ENCODE results near the gene TMEM171. TPM values are rescaled to one million over a fixed set of nuclear protein-coding genes. Genes with fewer than 3 reads are reported as not detected.

Gene TMEM171
- total RNA-seq, 1 experiment from 2014 or later: 5.4 TPM

DNA sequence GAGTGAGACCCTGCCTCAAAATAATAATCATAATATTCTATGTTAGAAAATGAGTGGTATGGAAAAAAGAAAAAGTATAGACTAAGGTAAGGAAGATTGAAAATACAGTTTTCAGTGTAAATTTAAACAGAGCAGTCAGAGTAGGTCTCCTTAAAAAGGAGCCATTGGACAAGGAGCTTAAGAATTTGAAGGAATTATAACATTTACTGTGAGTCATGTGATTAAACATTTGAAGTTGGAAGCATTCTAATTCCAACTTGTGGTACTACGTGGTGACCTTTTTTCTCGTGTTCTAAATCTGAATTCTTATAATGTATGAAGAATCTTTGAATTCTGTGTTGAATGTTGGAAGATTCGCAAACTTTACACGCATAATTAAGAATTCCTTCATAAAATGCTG, 39.3 kb upstream of the TMEM171 start:
- CTCF ChIA-PET: interaction anchor here (1.0 kb wide), 1 partner anchor 135 kb away, joined by 3 read pairs; no protein-coding TSS in a partner anchor
- Histone ChIP-seq H3K4me3 (replicated peaks in 1 of 2; ENCODE audit: low read depth in 1 of 2, low read length in 2 of 2) (no peak overlapping the region), H3K27me3 (ENCODE audit: insufficient read depth, low read length) (no peaks in the 10 kb centered on the region), H3K4me1 (ENCODE audit: control insufficient read depth in 1 of 2, insufficient read depth in 2 of 2, low read length in 2 of 2) (no peaks in the 10 kb centered on the region), H3K79me2 (ENCODE audit: insufficient read depth, low read length) (no peaks in the 10 kb centered on the region), H3K9me2 (ENCODE audit: insufficient read depth) (no peaks in the 10 kb centered on the region), H2AFZ (ENCODE audit: low read depth, low read length, poor library complexity, severe bottlenecking) (no peak overlapping the region), H3K4me2 (ENCODE audit: low read length) (no peak overlapping the region), H3K9ac (ENCODE audit: low read length) (no peak overlapping the region), H3K36me3 (ENCODE audit: control insufficient read depth in 1 of 2, insufficient read depth in 2 of 2, low read length in 2 of 2) (peaks cover 0 to 4% of the 10 kb centered on the region in 2 experiments; a peak in 2 of 4 replicates), H4K20me1 (ENCODE audit: insufficient read depth) (no peaks in the 10 kb centered on the region), H3K9me3 (ENCODE audit: control insufficient read depth in 1 of 2, insufficient read depth in 1 of 2, low read depth in 1 of 2, low read length in 2 of 2) (no peaks in the 10 kb centered on the region), H3K27ac (ENCODE audit: low read depth, low read length) (no peak overlapping the region)
- POLR2A ChIA-PET: interaction anchor here (0.5 kb wide), 1 partner anchor 135 kb away, joined by 5 read pairs; no protein-coding TSS in a partner anchor
- intact Hi-C loops (cut with micrococcal nuclease): loop anchor here (5.0 kb wide), 1 partner anchor 121 kb away; no protein-coding TSS in a partner anchor
- TF ChIP-seq ZNF274 (IDR thresholded peaks at IDR 0.05; ENCODE audit: low read depth, low read length) (no peak), CEBPB (IDR thresholded peaks at IDR 0.05; ENCODE audit: low read depth) (no peak), SIN3A (IDR thresholded peaks at IDR 0.05; ENCODE audit: low read depth) (no peak), JUND (IDR thresholded peaks at IDR 0.05) (no peak), RAD21 (IDR thresholded peaks at IDR 0.05; ENCODE audit: low read depth) (no peak), ZFX (IDR thresholded peaks at IDR 0.05) (no peak), EGR1 (IDR thresholded peaks at IDR 0.05; ENCODE audit: low read depth) (no peak), ELF1 (IDR thresholded peaks at IDR 0.05; ENCODE audit: borderline replicate concordance, low read depth) (no peak), TCF7L2 (IDR thresholded peaks at IDR 0.05; ENCODE audit: borderline replicate concordance, extremely low read depth, insufficient read depth, insufficient read length) (no peak), EZH2phosphoT487 (IDR thresholded peaks at IDR 0.05; ENCODE audit: borderline replicate concordance) (no peak), SP1 (IDR thresholded peaks at IDR 0.05; ENCODE audit: low read depth) (no peak)
- TF ChIP-seq, protein P1, sequence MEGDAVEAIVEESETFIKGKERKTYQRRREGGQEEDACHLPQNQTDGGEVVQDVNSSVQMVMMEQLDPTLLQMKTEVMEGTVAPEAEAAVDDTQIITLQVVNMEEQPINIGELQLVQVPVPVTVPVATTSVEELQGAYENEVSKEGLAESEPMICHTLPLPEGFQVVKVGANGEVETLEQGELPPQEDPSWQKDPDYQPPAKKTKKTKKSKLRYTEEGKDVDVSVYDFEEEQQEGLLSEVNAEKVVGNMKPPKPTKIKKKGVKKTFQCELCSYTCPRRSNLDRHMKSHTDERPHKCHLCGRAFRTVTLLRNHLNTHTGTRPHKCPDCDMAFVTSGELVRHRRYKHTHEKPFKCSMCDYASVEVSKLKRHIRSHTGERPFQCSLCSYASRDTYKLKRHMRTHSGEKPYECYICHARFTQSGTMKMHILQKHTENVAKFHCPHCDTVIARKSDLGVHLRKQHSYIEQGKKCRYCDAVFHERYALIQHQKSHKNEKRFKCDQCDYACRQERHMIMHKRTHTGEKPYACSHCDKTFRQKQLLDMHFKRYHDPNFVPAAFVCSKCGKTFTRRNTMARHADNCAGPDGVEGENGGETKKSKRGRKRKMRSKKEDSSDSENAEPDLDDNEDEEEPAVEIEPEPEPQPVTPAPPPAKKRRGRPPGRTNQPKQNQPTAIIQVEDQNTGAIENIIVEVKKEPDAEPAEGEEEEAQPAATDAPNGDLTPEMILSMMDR (IDR thresholded peaks at IDR 0.05 in 2 of 3, conservative IDR thresholded peaks at IDR 0.05 in 1 of 3; ENCODE audit: borderline replicate concordance in 1 of 3, insufficient read depth in 1 of 3, low read depth in 2 of 3, low read length in 2 of 3): no peak
- TF ChIP-seq, protein P2, sequence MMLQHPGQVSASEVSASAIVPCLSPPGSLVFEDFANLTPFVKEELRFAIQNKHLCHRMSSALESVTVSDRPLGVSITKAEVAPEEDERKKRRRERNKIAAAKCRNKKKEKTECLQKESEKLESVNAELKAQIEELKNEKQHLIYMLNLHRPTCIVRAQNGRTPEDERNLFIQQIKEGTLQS (IDR thresholded peaks at IDR 0.05): no peak
- TF ChIP-seq, protein P3, sequence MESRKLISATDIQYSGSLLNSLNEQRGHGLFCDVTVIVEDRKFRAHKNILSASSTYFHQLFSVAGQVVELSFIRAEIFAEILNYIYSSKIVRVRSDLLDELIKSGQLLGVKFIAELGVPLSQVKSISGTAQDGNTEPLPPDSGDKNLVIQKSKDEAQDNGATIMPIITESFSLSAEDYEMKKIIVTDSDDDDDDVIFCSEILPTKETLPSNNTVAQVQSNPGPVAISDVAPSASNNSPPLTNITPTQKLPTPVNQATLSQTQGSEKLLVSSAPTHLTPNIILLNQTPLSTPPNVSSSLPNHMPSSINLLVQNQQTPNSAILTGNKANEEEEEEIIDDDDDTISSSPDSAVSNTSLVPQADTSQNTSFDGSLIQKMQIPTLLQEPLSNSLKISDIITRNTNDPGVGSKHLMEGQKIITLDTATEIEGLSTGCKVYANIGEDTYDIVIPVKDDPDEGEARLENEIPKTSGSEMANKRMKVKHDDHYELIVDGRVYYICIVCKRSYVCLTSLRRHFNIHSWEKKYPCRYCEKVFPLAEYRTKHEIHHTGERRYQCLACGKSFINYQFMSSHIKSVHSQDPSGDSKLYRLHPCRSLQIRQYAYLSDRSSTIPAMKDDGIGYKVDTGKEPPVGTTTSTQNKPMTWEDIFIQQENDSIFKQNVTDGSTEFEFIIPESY (IDR thresholded peaks at IDR 0.05; ENCODE audit: extremely low read depth, insufficient replicate concordance, low read length): no peak
- TF ChIP-seq, protein P4, sequence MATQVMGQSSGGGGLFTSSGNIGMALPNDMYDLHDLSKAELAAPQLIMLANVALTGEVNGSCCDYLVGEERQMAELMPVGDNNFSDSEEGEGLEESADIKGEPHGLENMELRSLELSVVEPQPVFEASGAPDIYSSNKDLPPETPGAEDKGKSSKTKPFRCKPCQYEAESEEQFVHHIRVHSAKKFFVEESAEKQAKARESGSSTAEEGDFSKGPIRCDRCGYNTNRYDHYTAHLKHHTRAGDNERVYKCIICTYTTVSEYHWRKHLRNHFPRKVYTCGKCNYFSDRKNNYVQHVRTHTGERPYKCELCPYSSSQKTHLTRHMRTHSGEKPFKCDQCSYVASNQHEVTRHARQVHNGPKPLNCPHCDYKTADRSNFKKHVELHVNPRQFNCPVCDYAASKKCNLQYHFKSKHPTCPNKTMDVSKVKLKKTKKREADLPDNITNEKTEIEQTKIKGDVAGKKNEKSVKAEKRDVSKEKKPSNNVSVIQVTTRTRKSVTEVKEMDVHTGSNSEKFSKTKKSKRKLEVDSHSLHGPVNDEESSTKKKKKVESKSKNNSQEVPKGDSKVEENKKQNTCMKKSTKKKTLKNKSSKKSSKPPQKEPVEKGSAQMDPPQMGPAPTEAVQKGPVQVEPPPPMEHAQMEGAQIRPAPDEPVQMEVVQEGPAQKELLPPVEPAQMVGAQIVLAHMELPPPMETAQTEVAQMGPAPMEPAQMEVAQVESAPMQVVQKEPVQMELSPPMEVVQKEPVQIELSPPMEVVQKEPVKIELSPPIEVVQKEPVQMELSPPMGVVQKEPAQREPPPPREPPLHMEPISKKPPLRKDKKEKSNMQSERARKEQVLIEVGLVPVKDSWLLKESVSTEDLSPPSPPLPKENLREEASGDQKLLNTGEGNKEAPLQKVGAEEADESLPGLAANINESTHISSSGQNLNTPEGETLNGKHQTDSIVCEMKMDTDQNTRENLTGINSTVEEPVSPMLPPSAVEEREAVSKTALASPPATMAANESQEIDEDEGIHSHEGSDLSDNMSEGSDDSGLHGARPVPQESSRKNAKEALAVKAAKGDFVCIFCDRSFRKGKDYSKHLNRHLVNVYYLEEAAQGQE (IDR thresholded peaks at IDR 0.05; ENCODE audit: low read depth): no peak
- TF ChIP-seq, protein P5, sequence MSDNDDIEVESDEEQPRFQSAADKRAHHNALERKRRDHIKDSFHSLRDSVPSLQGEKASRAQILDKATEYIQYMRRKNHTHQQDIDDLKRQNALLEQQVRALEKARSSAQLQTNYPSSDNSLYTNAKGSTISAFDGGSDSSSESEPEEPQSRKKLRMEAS (IDR thresholded peaks at IDR 0.05): no peak
- no TSS peak for BruUV-seq (replicated peaks)
- RAD21 ChIA-PET (ENCODE audit: low non-redundant PET in 1 of 2, low total read pairs in 2 of 2, uncharacterized antibody in 2 of 2, unreplicated experiment in 2 of 2): no interaction called here
- DNase-seq (ENCODE audit: low read depth, low spot score) (no peak), ATAC-seq (no peak)

All from HCT116 (cell line).